Measurements from ENCODE around the gene RAD23B. TPM values are rescaled to one million over a fixed set of nuclear protein-coding genes. Genes with fewer than 3 reads are reported as not detected.

Gene RAD23B
- total RNA-seq, 1 experiment from 2014 or later, result 251 TPM

DNA sequence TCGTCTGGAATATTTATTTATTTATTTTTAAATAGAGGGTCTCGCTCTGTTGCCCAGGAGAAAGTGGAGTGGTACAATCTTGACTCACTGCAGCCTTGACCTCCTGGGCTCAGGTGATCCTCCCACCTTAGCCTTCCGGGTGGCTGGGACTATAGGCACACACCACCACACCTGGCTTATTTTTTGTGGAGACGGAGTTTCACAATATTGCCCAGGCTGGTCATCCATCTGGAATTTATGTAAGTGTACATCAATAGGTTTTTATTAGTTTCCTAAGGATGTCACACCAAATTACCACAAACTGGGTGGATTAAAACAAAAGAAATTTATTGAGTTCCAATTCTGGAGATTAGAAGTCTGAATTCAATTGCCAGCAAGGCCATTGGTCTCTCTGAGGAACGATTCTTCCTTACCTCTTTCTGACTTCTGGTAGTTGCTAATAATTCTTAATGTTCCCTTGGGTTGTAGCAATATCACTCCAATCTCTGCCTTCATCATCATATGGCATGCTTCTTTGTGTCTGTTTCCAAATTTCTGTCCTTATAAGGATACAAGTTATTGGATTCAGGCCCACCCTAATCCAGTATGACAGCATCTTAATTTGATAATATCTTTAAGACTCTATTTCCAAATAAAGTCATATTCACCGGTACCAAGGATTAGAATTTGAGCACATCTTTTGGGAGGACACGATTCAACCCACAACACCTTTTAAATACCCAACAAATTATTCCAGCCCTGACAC, 16.3 kb upstream of the RAD23B start:
- Histone ChIP-seq H3K4me3 (replicated peaks in 1 of 2; ENCODE audit: low read depth in 1 of 2, low read length in 2 of 2) (no peak overlapping the region), H3K36me3 (ENCODE audit: control insufficient read depth in 1 of 2, insufficient read depth in 2 of 2, low read length in 2 of 2) (no peaks in the 10 kb centered on the region), H3K79me2 (ENCODE audit: insufficient read depth, low read length) (no peaks in the 10 kb centered on the region), H3K9me2 (ENCODE audit: insufficient read depth) (no peaks in the 10 kb centered on the region), H3K27me3 (ENCODE audit: insufficient read depth, low read length) (no peaks in the 10 kb centered on the region), H3K4me1 (ENCODE audit: control insufficient read depth in 1 of 2, insufficient read depth in 2 of 2, low read length in 2 of 2) (peaks cover 6 to 14% of the 10 kb centered on the region in 2 experiments; a peak in 3 of 4 replicates), H3K9ac (ENCODE audit: low read length) (no peak overlapping the region), H3K27ac (ENCODE audit: low read depth, low read length) (no peak overlapping the region), H3K4me2 (ENCODE audit: low read length) (no peak overlapping the region), H4K20me1 (ENCODE audit: insufficient read depth) (no peaks in the 10 kb centered on the region), H2AFZ (ENCODE audit: low read depth, low read length, poor library complexity, severe bottlenecking) (no peak overlapping the region), H3K9me3 (ENCODE audit: control insufficient read depth in 1 of 2, insufficient read depth in 1 of 2, low read depth in 1 of 2, low read length in 2 of 2) (no peaks in the 10 kb centered on the region)
- TF ChIP-seq CEBPB (IDR thresholded peaks at IDR 0.05; ENCODE audit: low read depth), result no peak
- TF ChIP-seq RAD21 (IDR thresholded peaks at IDR 0.05; ENCODE audit: low read depth), result no peak
- TF ChIP-seq REST (IDR thresholded peaks at IDR 0.05; ENCODE audit: low read depth), result no peak
- TF ChIP-seq ZNF274 (IDR thresholded peaks at IDR 0.05; ENCODE audit: low read depth, low read length), result no peak
- TF ChIP-seq SRF (IDR thresholded peaks at IDR 0.05; ENCODE audit: low read depth), result no peak
- no peak for TF ChIP-seq SIN3A (IDR thresholded peaks at IDR 0.05; ENCODE audit: low read depth)
- no peak for TF ChIP-seq ATF3 (IDR thresholded peaks at IDR 0.05)
- POLR2A ChIA-PET, result no interaction called here
- DNase-seq (ENCODE audit: low read depth, low spot score), result no peak
- RAD21 ChIA-PET (ENCODE audit: low non-redundant PET in 1 of 2, low total read pairs in 2 of 2, uncharacterized antibody in 2 of 2, unreplicated experiment in 2 of 2), result no interaction called here
- intact Hi-C loops (cut with micrococcal nuclease), result no loop called here
- no TSS peak for BruUV-seq (replicated peaks)
- CTCF ChIA-PET, result no interaction called here
- no peak for ATAC-seq
